ENCODE data around the gene DDTL.

Gene DDTL

DNA sequence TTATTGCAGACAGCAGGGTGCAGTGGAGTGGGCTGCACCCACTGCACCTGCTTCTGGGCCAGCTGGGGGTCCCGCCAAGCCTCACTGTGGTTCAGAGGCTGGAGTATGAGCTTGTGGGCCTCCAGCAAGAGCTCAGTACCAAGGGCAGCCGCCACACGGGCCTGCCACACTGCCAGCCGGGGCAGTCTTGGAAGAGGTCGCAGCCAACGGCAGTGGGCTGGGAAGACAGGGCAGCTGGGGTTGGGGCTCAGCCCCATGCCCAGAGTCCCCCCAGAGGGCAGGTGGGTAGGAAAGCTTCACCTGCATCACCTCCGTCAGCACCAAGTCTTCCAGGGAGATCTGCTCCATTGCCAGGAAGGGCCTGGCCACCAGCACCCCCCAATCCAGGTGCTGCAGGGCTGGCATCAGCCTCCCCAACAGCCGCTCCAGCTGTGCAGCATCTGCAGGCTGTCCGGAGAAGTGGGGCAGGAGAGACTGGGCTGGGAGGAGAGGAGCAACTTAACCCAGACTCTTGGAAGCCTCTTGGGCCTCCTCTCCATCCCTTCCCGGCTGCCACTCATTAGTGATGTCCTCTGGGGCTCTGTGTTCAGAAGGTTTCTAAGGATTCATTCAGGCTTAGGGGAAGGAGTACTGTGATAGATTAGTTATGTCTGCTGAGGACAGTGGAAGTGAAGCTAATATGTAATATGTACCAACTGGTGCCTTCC is 39.7 kb downstream of the DDTL start:
- DNase-seq (ENCODE audit: low spot score), result no peak

DNA sequence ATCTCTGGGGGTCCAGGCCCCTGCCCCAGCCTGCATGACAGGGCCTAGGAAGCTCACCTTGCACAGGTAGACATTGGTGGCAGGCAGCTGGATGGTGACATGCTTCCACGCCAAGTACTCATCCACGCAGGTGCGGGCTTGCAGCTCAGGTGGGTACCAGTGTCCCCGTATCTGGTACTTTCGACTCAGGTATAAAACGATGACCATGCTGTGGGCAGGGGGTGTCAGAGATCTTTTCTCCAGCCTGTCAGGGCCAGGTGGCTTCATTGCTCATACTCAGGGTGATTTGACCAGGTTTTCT is 40.2 kb downstream of the DDTL start:
- no peak for DNase-seq (ENCODE audit: low spot score)

DNA sequence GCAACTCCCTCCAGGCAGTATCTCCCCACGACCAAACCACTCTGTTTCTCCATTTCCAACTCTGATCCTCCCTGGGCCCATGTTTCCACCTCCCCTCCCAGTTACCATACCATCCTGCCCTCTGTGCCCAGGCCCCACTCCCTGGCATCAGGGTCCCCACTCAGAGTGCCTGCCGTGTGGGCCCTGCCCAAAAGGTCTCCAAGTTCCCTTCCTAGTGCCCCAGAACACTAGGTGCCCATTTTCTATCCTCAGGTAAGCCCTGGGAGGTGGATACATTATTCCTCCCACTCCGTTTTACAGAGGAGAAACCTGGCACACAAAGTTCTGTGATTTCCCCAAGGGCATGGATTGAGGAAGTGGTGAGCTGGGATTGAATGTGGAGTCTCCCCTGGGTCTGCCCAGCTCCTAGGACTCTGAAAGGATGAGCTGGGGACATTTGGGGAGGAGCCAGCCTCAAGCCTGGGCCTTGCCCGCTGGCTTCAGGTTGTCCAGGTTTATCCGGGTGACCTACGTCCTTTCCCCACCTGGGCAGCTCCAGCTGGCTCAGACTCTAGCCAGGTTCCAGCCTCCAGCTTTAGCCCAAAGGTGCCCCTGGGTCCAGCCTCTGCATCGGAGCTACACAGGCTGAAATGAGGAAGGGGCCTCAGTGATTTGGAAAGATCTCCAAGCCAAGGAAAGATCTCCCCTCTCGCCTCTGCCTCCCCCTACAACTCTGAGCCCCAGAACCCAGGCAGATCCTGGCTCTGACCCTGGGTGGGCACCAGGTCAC is 40.7 kb downstream of the DDTL start:
- no peak for DNase-seq (ENCODE audit: low spot score)

DNA sequence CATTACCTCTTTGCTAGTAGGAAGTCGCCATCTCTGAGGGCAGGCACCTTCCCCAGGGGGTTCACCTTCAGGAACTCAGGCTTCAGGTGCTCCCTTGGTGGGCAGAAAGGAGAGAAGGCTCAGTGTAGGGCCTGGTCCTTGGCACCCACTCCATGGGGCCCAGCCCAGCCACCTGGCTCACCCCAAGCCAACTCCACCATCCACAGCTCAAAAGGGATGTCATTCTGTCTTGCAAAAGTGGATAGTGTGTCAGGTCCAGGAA is 41.3 kb downstream of the DDTL start:
- no peak for DNase-seq (ENCODE audit: low spot score)

DNA sequence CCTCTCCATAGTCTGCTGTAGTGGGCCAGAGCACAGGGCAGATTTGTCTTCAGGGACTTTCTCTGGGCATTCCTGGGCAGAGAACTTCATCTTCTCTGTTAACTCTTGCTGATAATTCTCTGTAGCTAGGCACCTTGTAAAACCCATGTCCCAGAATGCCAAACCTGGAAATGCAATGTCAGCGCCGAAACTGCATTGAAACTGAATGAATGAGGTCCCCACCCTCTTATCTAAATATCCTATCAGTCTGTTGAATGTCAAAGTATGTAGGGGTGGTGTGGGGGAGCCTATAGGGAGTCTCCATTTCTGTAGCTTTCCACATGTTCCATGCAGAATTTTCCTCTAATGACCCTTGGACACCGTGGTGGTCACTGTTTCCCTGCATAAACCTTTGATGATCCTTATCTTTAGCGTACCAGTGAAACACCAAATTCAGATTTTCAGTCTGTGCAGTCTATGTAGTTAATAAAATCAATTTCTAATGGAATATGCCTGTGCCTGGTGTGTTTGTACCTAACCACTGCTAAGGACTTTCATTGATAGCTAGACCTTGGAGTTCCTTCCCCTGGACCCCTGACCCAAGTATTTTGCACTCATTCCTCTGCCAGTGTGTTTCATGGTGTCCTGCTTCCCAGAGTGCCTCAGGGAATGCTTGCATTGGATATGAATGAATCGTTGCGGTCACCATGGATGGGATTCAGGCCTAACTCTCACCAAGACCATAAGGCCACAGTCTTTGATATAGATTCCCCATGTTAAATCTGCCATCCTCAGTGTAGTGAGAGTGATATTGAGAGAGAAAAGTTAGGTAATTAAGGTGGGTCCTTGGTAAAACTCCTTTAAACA is 41.9 kb downstream of the DDTL start:
- DNase-seq (ENCODE audit: low spot score), result no peak

DNA sequence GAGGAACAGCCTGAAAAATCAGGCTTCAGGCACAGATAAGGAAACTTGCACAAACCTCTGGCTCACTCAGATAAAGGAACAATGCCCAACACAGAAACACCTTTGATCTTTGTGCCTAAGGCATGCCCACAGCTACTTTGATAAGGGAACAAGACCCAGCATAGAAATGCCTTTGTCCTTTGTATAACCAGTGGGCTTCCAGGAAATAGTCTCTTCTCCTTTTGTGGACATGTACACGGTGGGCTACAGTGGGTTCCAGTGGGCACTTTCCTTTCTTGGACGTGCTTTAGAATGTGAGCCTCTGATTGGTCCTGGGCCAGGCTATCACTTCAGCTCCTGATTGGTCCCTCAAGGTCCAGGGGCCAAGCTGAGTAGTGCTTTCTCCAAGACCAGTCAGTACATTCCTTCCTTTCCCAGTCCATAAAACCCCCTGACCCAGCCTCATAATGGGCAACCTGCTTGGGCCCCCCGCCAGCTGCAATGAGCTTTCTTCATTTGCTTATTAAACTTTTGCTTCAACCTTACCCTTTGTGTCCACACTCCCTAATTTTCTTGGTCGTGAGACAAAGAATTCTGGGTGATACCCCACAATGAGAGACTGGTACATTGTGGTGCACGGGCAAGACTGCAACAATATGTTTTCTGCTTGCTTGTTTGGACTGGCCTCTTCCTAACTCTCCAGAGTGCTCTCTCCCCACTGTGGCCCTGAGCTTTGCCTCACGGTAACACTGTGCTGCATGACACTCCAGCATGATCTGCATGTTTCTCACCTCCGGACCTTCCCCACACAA is 42.7 kb downstream of the DDTL start:
- DNase-seq (ENCODE audit: low spot score), result no peak

DNA sequence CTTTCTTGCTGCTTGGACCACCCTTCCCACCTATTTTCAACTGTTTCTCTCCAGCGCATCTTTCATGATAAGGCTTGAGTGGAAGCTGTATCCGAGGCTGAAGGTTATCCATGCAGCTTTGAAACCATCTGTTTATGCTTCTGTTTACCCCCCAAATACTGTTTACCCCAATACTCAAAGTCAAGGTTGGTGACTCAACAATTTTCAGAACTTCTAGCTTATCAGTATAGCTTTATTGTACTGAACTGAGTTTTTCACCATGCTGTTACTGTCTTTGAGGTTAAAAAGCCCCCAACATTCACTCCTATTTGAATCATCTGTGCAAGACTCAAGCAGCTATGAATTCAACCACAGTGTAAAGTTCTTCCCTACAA is 43.3 kb downstream of the DDTL start:
- DNase-seq (ENCODE audit: low spot score), result no peak

DNA sequence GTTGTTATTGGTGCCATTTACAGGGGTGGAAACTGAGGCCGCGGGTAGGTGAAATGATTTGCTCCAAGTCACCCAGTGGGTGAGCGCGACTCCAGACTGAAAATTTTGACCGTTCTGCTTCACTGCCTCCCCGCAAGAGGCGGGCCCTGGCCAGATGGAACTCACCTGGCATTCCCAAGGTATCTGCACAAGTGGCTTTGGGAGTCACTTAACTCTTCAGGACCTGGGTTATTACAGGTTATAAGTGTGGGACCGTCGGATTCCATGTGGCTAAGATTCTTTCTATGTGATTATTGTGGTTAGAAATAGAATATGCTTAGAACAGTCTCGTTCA is 45.0 kb downstream of the DDTL start:
- DNase-seq (ENCODE audit: low spot score), result no peak

DNA sequence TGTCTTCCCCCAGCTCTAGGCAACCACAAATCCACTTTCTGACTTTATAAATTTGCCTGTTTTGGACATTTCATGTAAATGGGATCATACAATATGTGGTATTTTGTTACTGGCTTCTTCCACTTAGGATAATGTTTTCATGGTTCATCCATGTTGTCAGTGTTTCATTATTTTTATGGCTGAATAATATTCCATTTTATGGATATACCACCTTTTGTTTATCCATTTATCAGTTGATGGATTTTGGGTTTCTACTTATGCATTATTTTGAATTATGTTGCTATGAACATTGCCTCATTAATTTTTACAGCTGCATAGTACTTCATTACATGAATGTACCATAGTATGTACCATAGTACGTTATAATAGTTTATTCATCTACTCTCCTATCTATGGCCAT is 49.5 kb downstream of the DDTL start:
- DNase-seq (ENCODE audit: low spot score), result no peak

DNA sequence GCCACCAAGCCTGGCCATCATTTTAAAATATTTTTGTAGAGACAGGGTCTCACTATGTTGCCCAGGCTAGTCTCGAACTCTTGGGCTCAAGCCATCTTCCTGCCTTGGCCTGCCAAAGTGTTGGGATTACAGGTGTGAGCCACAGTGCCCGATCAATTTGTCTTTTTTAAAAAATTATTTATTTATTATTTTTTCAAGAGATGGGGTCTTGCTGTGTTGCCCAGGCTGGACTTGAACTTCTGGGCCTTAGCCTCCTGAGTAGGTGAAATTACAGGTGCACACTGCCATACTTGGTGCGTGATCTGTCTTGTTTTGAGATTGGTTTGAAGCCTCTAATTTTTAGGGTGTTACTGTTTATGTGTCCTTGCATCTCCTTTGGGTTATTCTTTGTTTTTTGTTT is 54.6 kb downstream of the DDTL start:
- DNase-seq (ENCODE audit: low spot score), result no peak

All from SK-N-DZ (cell line).